ENCODE measurements around the gene DUOXA2.

GRCh38 chr15:45107941-45108630 is 6.0 kb upstream of the DUOXA2 start:
- TF ChIP-seq CTCF (IDR thresholded peaks at IDR 0.05) (no peak), POLR2A (IDR thresholded peaks at IDR 0.05) (no peak)

Measured in thyroid gland (tissue), 4 donors.